ENCODE data around the gene CEMP1. TPM values are rescaled to one million over a fixed set of nuclear protein-coding genes. Genes with fewer than 3 reads are reported as not detected.

The CEMP1 gene
- total and polyA plus RNA-seq, 10 of the 15 experiments (the other 5 are each of a cell fraction or from before 2014, with no cell fraction given): 0.05 to 8.2 (median 1.5) TPM; not detected in 5

- no peaks in the 10 kb centered on the region for H4K20me1 ChIP-seq (ENCODE audit: control insufficient read depth, insufficient read depth)
- no peak overlapping the region for H3K9ac ChIP-seq (ENCODE audit: control insufficient read depth, insufficient read depth, low read length)
- in situ Hi-C loops (cut with MboI) (no loop called here), intact Hi-C loops (cut with micrococcal nuclease; ENCODE audit: unreplicated experiment) (no loop called here)
- ATAC-seq: no peak
- no TSS peak for BruUV-seq (replicated peaks)
- no peak overlapping the region for H3K4me2 ChIP-seq (ENCODE audit: control insufficient read depth, insufficient read depth)
- TF ChIP-seq SREBF2 (IDR thresholded peaks at IDR 0.05; ENCODE audit: low read length) (no peak), ZSCAN29 (IDR thresholded peaks at IDR 0.05) (no peak), PRDM15 (CRISPR knock-in tag; IDR thresholded peaks at IDR 0.05) (no peak), NFYB (IDR thresholded peaks at IDR 0.05; ENCODE audit: insufficient read depth, low read depth, low read length) (no peak), MYB (IDR thresholded peaks at IDR 0.05; ENCODE audit: borderline replicate concordance, low read depth, low read length) (no peak), KDM1A (IDR thresholded peaks at IDR 0.05; ENCODE audit: borderline replicate concordance) (no peak), STAT1 (conservative IDR thresholded peaks at IDR 0.05) (no peak), LARP7 (IDR thresholded peaks at IDR 0.05) (no peak), POLR2AphosphoS2 (IDR thresholded peaks at IDR 0.05; ENCODE audit: low read depth, low read length) (no peak), SRF (IDR thresholded peaks at IDR 0.05; ENCODE audit: low read depth in 2 of 2, low read length in 2 of 2) (no peak), ZBTB4 (CRISPR knock-in tag; IDR thresholded peaks at IDR 0.05) (no peak), NR2C2 (IDR thresholded peaks at IDR 0.05; ENCODE audit: borderline replicate concordance, control insufficient read depth, insufficient read length, low read depth) (no peak), CBX5 (IDR thresholded peaks at IDR 0.05; ENCODE audit: low read depth) (no peak)
- no peak overlapping the region for H3K4me3 ChIP-seq
- H3K27me3 ChIP-seq (replicated peaks in 1 of 2; ENCODE audit: control insufficient read depth in 2 of 2, insufficient read depth in 2 of 2, low read length in 1 of 2): no peaks in the 10 kb centered on the region
- no peaks in the 10 kb centered on the region for H3K79me2 ChIP-seq (ENCODE audit: control insufficient read depth, insufficient read depth, low read length)
- CTCF ChIA-PET: no interaction called here
- RAD21 ChIA-PET (ENCODE audit: unreplicated experiment): no interaction called here
- H2AFZ ChIP-seq (ENCODE audit: control insufficient read depth, low read depth, low read length): no peak overlapping the region
- SMC1A ChIA-PET (ENCODE audit: uncharacterized antibody, unreplicated experiment): no interaction called here
- H3K27ac ChIP-seq (ENCODE audit: control insufficient read depth, insufficient read depth): no peak overlapping the region
- H3K36me3 ChIP-seq (ENCODE audit: control insufficient read depth in 2 of 2, insufficient read depth in 2 of 2, low read length in 1 of 2): no peaks in the 10 kb centered on the region
- FAIRE-seq: no peak
- WGBS (ENCODE audit: insufficient coverage, insufficient replicate concordance, low lambda C conversion rate, missing lambda C conversion rate): 88% methylated on average over 7 of the region's 7 CpGs
- no peaks in the 10 kb centered on the region for H3K9me3 ChIP-seq (replicated peaks; ENCODE audit: control insufficient read depth, insufficient read depth, low read length)
- H3K4me1 ChIP-seq (ENCODE audit: control insufficient read depth, insufficient read depth, low read length): peaks cover 3% of the 10 kb centered on the region
- DNase-seq (ENCODE audit: low read depth, low spot score): no peak
- POLR2A ChIA-PET: no interaction called here
These were observed 49.5 kb downstream of the CEMP1 start for GRCh38 chr16:2481676-2482075.
